ENCODE results near the gene MTF2.

MTF2 gene

GRCh38 chr1:93109578-93109977 is 30.5 kb downstream of the MTF2 start:
- peaks cover 0 to 7% (median 0%) of the 10 kb centered on the region in 5 donors for H3K36me3 ChIP-seq (ENCODE audit: control insufficient read depth in 5 of 5, insufficient read depth in 5 of 5, low read length in 5 of 5)
- no peak overlapping the region for H3K27ac ChIP-seq (ENCODE audit: low read depth, low read length)
- no peak overlapping the region for H3K4me3 ChIP-seq (ENCODE audit: low read depth in 1 of 5, low read length in 5 of 5)
- H3K9me3 ChIP-seq (ENCODE audit: control insufficient read depth in 5 of 5, low read length in 5 of 5), result peaks cover 0 to 4% (median 0%) of the 10 kb centered on the region in 5 donors
- no peaks in the 10 kb centered on the region for H3K27me3 ChIP-seq (ENCODE audit: control insufficient read depth in 5 of 5, insufficient read depth in 4 of 5, low read length in 5 of 5)
- H3K9ac ChIP-seq (ENCODE audit: low read length in 5 of 5), result no peak overlapping the region
- H3K4me1 ChIP-seq (ENCODE audit: control insufficient read depth in 5 of 5, insufficient read depth in 5 of 5, low read length in 5 of 5), result no peaks in the 10 kb centered on the region

- Histone ChIP-seq H3K9me3 (ENCODE audit: control insufficient read depth in 5 of 5, low read length in 5 of 5) (peaks cover 0 to 4% (median 0%) of the 10 kb centered on the region in 5 donors), H3K27me3 (ENCODE audit: control insufficient read depth in 5 of 5, insufficient read depth in 4 of 5, low read length in 5 of 5) (no peaks in the 10 kb centered on the region), H3K36me3 (ENCODE audit: control insufficient read depth in 5 of 5, insufficient read depth in 5 of 5, low read length in 5 of 5) (peaks cover 5 to 19% (median 11%) of the 10 kb centered on the region in 5 donors), H3K4me3 (ENCODE audit: low read depth in 1 of 5, low read length in 5 of 5) (no peak overlapping the region), H3K4me1 (ENCODE audit: control insufficient read depth in 5 of 5, insufficient read depth in 5 of 5, low read length in 5 of 5) (no peaks in the 10 kb centered on the region), H3K27ac (ENCODE audit: low read depth, low read length) (no peak overlapping the region), H3K9ac (ENCODE audit: low read length in 5 of 5) (no peak overlapping the region)
Observed at GRCh38 chr1:93111065-93111464, 32.0 kb downstream of the MTF2 start.

- Histone ChIP-seq H3K27me3 (ENCODE audit: control insufficient read depth in 5 of 5, insufficient read depth in 4 of 5, low read length in 5 of 5) (no peaks in the 10 kb centered on the region), H3K4me1 (ENCODE audit: control insufficient read depth in 5 of 5, insufficient read depth in 5 of 5, low read length in 5 of 5) (no peaks in the 10 kb centered on the region), H3K9me3 (ENCODE audit: control insufficient read depth in 5 of 5, low read length in 5 of 5) (peaks cover 0 to 4% (median 0%) of the 10 kb centered on the region in 5 donors), H3K27ac (ENCODE audit: low read depth, low read length) (no peak overlapping the region), H3K36me3 (ENCODE audit: control insufficient read depth in 5 of 5, insufficient read depth in 5 of 5, low read length in 5 of 5) (peaks cover 7 to 19% (median 15%) of the 10 kb centered on the region in 5 donors), H3K4me3 (ENCODE audit: low read depth in 1 of 5, low read length in 5 of 5) (no peak overlapping the region), H3K9ac (ENCODE audit: low read length in 5 of 5) (no peak overlapping the region)
Observed at GRCh38 chr1:93111561-93111960, 32.5 kb downstream of the MTF2 start.

GRCh38 chr1:93113127-93113526 is 34.0 kb downstream of the MTF2 start:
- H3K4me3 ChIP-seq (ENCODE audit: low read depth in 1 of 5, low read length in 5 of 5), result no peak overlapping the region
- H3K9me3 ChIP-seq (ENCODE audit: control insufficient read depth in 5 of 5, low read length in 5 of 5), result peaks cover 0 to 2% (median 0%) of the 10 kb centered on the region in 5 donors
- no peak overlapping the region for H3K27ac ChIP-seq (ENCODE audit: low read depth, low read length)
- no peaks in the 10 kb centered on the region for H3K4me1 ChIP-seq (ENCODE audit: control insufficient read depth in 5 of 5, insufficient read depth in 5 of 5, low read length in 5 of 5)
- peaks cover 10 to 28% (median 19%) of the 10 kb centered on the region in 5 donors for H3K36me3 ChIP-seq (ENCODE audit: control insufficient read depth in 5 of 5, insufficient read depth in 5 of 5, low read length in 5 of 5)
- no peak overlapping the region for H3K9ac ChIP-seq (ENCODE audit: low read length in 5 of 5)
- no peaks in the 10 kb centered on the region for H3K27me3 ChIP-seq (ENCODE audit: control insufficient read depth in 5 of 5, insufficient read depth in 4 of 5, low read length in 5 of 5)

- no peaks in the 10 kb centered on the region for H3K27me3 ChIP-seq (ENCODE audit: control insufficient read depth in 5 of 5, insufficient read depth in 4 of 5, low read length in 5 of 5)
- H3K27ac ChIP-seq (ENCODE audit: low read depth, low read length), result no peak overlapping the region
- no peaks in the 10 kb centered on the region for H3K4me1 ChIP-seq (ENCODE audit: control insufficient read depth in 5 of 5, insufficient read depth in 5 of 5, low read length in 5 of 5)
- no peak overlapping the region for H3K9ac ChIP-seq (ENCODE audit: low read length in 5 of 5)
- H3K36me3 ChIP-seq (ENCODE audit: control insufficient read depth in 5 of 5, insufficient read depth in 5 of 5, low read length in 5 of 5), result peaks cover 12 to 35% (median 25%) of the 10 kb centered on the region in 5 donors
- H3K9me3 ChIP-seq (ENCODE audit: control insufficient read depth in 5 of 5, low read length in 5 of 5), result no peaks in the 10 kb centered on the region
- no peak overlapping the region for H3K4me3 ChIP-seq (ENCODE audit: low read depth in 1 of 5, low read length in 5 of 5)
Observed at GRCh38 chr1:93114391-93114790, 35.3 kb downstream of the MTF2 start.

GRCh38 chr1:93120614-93121013 is 41.5 kb downstream of the MTF2 start:
- Histone ChIP-seq H3K36me3 (ENCODE audit: control insufficient read depth in 5 of 5, insufficient read depth in 5 of 5, low read length in 5 of 5) (peaks cover 13 to 40% (median 19%) of the 10 kb centered on the region in 5 donors), H3K27me3 (ENCODE audit: control insufficient read depth in 5 of 5, insufficient read depth in 4 of 5, low read length in 5 of 5) (no peaks in the 10 kb centered on the region), H3K27ac (ENCODE audit: low read depth, low read length) (no peak overlapping the region), H3K4me3 (ENCODE audit: low read depth in 1 of 5, low read length in 5 of 5) (no peak overlapping the region), H3K9me3 (ENCODE audit: control insufficient read depth in 5 of 5, low read length in 5 of 5) (no peaks in the 10 kb centered on the region), H3K9ac (ENCODE audit: low read length in 5 of 5) (peak overlapping the region in 1 of 5 donors; percentile 20), H3K4me1 (ENCODE audit: control insufficient read depth in 5 of 5, insufficient read depth in 5 of 5, low read length in 5 of 5) (no peaks in the 10 kb centered on the region)

GRCh38 chr1:93123201-93123783 is 44.2 kb downstream of the MTF2 start:
- no peak overlapping the region for H3K9ac ChIP-seq (ENCODE audit: low read length in 5 of 5)
- H3K36me3 ChIP-seq (ENCODE audit: control insufficient read depth in 5 of 5, insufficient read depth in 5 of 5, low read length in 5 of 5), result peaks cover 6 to 23% (median 16%) of the 10 kb centered on the region in 5 donors
- H3K27ac ChIP-seq (ENCODE audit: low read depth, low read length), result no peak overlapping the region
- H3K4me1 ChIP-seq (ENCODE audit: control insufficient read depth in 5 of 5, insufficient read depth in 5 of 5, low read length in 5 of 5), result no peaks in the 10 kb centered on the region
- no peaks in the 10 kb centered on the region for H3K27me3 ChIP-seq (ENCODE audit: control insufficient read depth in 5 of 5, insufficient read depth in 4 of 5, low read length in 5 of 5)
- no peak overlapping the region for H3K4me3 ChIP-seq (ENCODE audit: low read depth in 1 of 5, low read length in 5 of 5)
- no peaks in the 10 kb centered on the region for H3K9me3 ChIP-seq (ENCODE audit: control insufficient read depth in 5 of 5, low read length in 5 of 5)

GRCh38 chr1:93124556-93125355 is 45.7 kb downstream of the MTF2 start:
- H3K9ac ChIP-seq (ENCODE audit: low read length in 5 of 5), result no peak overlapping the region
- H3K9me3 ChIP-seq (ENCODE audit: control insufficient read depth in 5 of 5, low read length in 5 of 5), result no peaks in the 10 kb centered on the region
- no peaks in the 10 kb centered on the region for H3K4me1 ChIP-seq (ENCODE audit: control insufficient read depth in 5 of 5, insufficient read depth in 5 of 5, low read length in 5 of 5)
- no peaks in the 10 kb centered on the region for H3K27me3 ChIP-seq (ENCODE audit: control insufficient read depth in 5 of 5, insufficient read depth in 4 of 5, low read length in 5 of 5)
- peaks cover under 1 to 14% (median 9%) of the 10 kb centered on the region in 5 donors for H3K36me3 ChIP-seq (ENCODE audit: control insufficient read depth in 5 of 5, insufficient read depth in 5 of 5, low read length in 5 of 5)
- no peak overlapping the region for H3K4me3 ChIP-seq (ENCODE audit: low read depth in 1 of 5, low read length in 5 of 5)
- no peak overlapping the region for H3K27ac ChIP-seq (ENCODE audit: low read depth, low read length)

GRCh38 chr1:93129507-93130099 is 50.5 kb downstream of the MTF2 start:
- Histone ChIP-seq H3K27me3 (ENCODE audit: control insufficient read depth in 5 of 5, insufficient read depth in 4 of 5, low read length in 5 of 5) (no peaks in the 10 kb centered on the region), H3K27ac (ENCODE audit: low read depth, low read length) (no peak overlapping the region), H3K9me3 (ENCODE audit: control insufficient read depth in 5 of 5, low read length in 5 of 5) (no peaks in the 10 kb centered on the region), H3K9ac (ENCODE audit: low read length in 5 of 5) (no peak overlapping the region), H3K4me1 (ENCODE audit: control insufficient read depth in 5 of 5, insufficient read depth in 5 of 5, low read length in 5 of 5) (no peaks in the 10 kb centered on the region), H3K4me3 (ENCODE audit: low read depth in 1 of 5, low read length in 5 of 5) (no peak overlapping the region), H3K36me3 (ENCODE audit: control insufficient read depth in 5 of 5, insufficient read depth in 5 of 5, low read length in 5 of 5) (peaks cover 4 to 19% (median 9%) of the 10 kb centered on the region in 5 donors)

- H3K27me3 ChIP-seq (ENCODE audit: control insufficient read depth in 5 of 5, insufficient read depth in 4 of 5, low read length in 5 of 5), result no peaks in the 10 kb centered on the region
- peaks cover 18 to 47% (median 28%) of the 10 kb centered on the region in 5 donors for H3K36me3 ChIP-seq (ENCODE audit: control insufficient read depth in 5 of 5, insufficient read depth in 5 of 5, low read length in 5 of 5)
- no peaks in the 10 kb centered on the region for H3K4me1 ChIP-seq (ENCODE audit: control insufficient read depth in 5 of 5, insufficient read depth in 5 of 5, low read length in 5 of 5)
- no peak overlapping the region for H3K4me3 ChIP-seq (ENCODE audit: low read depth in 1 of 5, low read length in 5 of 5)
- H3K9ac ChIP-seq (ENCODE audit: low read length in 5 of 5), result no peak overlapping the region
- no peaks in the 10 kb centered on the region for H3K9me3 ChIP-seq (ENCODE audit: control insufficient read depth in 5 of 5, low read length in 5 of 5)
- no peak overlapping the region for H3K27ac ChIP-seq (ENCODE audit: low read depth, low read length)
Observed at GRCh38 chr1:93132638-93133037, 53.6 kb downstream of the MTF2 start.

Data from subcutaneous abdominal adipose tissue (tissue), 5 donors.